ENCODE measurements around the gene TYRP1.

TYRP1 gene

DNA sequence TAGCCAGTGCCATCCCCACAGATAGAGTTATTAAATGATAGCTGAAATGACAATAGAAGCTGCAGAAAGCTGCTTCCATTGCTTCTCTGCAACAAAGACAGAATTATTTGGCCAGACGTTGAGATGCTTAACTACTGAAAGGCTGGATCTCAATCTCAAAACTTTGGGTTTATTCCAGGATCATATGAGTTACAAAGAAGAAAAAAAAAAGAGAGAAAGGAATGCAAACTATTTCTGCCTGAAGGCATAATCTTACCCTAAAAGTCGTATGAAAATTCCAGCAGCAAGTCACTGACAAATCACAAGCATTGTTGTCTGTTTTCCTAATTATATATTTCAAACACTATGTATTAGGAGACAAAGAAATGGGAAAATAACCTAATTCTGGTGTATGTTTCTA is 12.8 kb upstream of the TYRP1 start:
- TF ChIP-seq, protein P1, sequence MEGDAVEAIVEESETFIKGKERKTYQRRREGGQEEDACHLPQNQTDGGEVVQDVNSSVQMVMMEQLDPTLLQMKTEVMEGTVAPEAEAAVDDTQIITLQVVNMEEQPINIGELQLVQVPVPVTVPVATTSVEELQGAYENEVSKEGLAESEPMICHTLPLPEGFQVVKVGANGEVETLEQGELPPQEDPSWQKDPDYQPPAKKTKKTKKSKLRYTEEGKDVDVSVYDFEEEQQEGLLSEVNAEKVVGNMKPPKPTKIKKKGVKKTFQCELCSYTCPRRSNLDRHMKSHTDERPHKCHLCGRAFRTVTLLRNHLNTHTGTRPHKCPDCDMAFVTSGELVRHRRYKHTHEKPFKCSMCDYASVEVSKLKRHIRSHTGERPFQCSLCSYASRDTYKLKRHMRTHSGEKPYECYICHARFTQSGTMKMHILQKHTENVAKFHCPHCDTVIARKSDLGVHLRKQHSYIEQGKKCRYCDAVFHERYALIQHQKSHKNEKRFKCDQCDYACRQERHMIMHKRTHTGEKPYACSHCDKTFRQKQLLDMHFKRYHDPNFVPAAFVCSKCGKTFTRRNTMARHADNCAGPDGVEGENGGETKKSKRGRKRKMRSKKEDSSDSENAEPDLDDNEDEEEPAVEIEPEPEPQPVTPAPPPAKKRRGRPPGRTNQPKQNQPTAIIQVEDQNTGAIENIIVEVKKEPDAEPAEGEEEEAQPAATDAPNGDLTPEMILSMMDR (IDR thresholded peaks at IDR 0.05; ENCODE audit: low read depth, low read length): no peak
- H3K4me3 ChIP-seq (replicated peaks in 1 of 2; ENCODE audit: low read depth in 2 of 2, low read length in 2 of 2): no peak overlapping the region
- DNase-seq (ENCODE audit: low read depth in 2 of 2): peak; percentile 40 to 68

DNA sequence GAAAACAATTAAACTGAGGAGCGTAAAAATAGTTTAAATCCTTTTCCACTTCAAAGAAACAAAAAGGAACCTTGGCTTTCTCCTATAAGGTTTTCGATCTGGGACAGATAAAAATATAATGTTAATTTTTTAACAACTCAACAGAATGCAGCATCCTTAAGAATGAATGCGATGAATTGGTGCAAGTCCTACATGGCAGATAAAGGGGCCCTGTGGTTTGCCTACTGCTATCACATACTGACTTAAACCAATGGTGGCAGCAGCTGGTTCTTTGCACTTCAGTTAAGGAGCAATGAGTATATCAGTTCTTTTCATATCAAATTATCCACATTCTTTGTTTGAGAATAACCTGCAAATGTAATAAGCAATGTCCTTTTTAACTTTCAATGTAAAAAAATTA is 12.4 kb upstream of the TYRP1 start:
- no peak for DNase-seq (ENCODE audit: low read depth in 2 of 2)
- H3K4me3 ChIP-seq (replicated peaks in 1 of 2; ENCODE audit: low read depth in 2 of 2, low read length in 2 of 2): no peak overlapping the region
- TF ChIP-seq, protein P1 (IDR thresholded peaks at IDR 0.05; ENCODE audit: low read depth, low read length): no peak

DNA sequence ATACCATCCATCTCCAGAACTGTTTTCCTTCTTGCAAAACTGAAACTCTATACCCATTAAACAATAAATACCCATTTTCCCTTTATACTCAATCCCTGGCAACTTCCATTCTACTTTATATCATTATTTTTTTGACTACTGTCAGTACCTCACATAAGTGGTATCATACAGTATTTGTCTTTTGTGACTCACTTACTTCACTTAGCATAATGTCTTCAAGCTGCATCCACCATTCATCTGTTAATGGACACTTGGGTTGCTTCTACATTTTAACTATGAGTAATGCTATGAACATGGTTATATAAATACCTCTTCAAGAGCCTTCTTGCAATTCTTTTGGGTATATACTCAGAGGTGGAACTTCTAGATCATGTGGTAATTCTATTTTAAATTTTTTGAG is 11.6 kb upstream of the TYRP1 start:
- TF ChIP-seq, protein P1 (IDR thresholded peaks at IDR 0.05; ENCODE audit: low read depth, low read length): no peak
- peak in 1 of 2 donors; percentile 64 for DNase-seq (ENCODE audit: low read depth in 2 of 2)
- no peak overlapping the region for H3K4me3 ChIP-seq (replicated peaks in 1 of 2; ENCODE audit: low read depth in 2 of 2, low read length in 2 of 2)

DNA sequence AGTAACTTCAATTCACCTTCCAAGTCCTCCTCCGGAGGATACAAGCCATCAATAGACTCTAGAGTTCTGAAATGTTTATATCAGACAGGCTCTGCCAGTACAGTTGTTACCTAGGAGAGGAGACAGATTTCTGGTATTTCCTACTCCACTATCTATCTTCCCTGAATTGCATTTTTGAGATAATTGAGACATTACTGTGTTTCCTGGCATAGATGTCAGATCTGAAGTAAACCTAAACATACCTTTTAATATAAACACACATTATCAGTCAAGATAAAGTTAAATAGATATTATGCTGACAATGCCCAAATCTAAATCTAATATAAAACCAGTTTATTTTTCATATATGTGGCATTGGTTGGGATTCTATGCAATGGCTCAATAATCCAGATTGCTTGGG is 8.2 kb upstream of the TYRP1 start:
- peak; percentile 14 to 30 for DNase-seq (ENCODE audit: low read depth in 2 of 2)
- no peak overlapping the region for H3K4me3 ChIP-seq (replicated peaks in 1 of 2; ENCODE audit: low read depth in 2 of 2, low read length in 2 of 2)
- TF ChIP-seq, protein P1 (IDR thresholded peaks at IDR 0.05; ENCODE audit: low read depth, low read length): no peak

DNA sequence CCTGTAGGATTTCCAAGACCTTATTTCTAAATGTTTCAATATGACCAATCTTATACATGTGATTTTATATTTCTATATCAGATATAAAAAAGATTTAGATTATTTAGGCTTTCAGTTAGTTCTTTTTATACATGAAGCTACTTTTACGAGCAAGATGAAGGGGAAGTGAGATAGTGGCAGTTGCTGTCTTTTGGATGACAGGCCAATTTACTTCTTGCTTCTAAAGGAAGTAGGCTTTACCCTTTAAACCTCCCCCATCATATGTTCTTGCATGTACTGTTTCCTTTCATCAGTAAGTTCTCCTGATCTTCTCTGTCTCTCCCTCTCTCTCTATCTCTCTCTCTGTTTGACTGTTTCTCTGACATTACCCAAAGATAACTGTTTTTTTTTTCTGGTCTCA is 4.0 kb upstream of the TYRP1 start:
- DNase-seq (ENCODE audit: low read depth in 2 of 2): no peak
- TF ChIP-seq, protein P1 (IDR thresholded peaks at IDR 0.05; ENCODE audit: low read depth, low read length): no peak
- no peak overlapping the region for H3K4me3 ChIP-seq (replicated peaks in 1 of 2; ENCODE audit: low read depth in 2 of 2, low read length in 2 of 2)

DNA sequence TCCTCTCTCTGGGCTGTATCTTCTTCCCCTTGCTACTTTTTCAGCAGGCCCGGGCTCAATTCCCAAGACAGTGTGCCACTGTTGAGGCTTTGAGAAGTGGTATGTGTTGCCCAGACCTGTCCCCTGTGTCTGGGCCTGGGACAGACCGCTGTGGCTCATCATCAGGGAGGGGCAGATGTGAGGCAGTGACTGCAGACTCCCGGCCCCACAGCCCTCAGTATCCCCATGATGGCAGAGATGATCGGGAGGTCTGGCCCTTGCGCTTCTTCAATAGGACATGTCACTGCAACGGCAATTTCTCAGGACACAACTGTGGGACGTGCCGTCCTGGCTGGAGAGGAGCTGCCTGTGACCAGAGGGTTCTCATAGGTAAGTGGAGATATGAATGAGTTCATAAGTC is 828 bp downstream of the TYRP1 start:
- no peak for DNase-seq (ENCODE audit: low read depth in 2 of 2)
- TF ChIP-seq, protein P1 (IDR thresholded peaks at IDR 0.05; ENCODE audit: low read depth, low read length): no peak
- H3K4me3 ChIP-seq (replicated peaks in 1 of 2; ENCODE audit: low read depth in 2 of 2, low read length in 2 of 2): no peak overlapping the region

DNA sequence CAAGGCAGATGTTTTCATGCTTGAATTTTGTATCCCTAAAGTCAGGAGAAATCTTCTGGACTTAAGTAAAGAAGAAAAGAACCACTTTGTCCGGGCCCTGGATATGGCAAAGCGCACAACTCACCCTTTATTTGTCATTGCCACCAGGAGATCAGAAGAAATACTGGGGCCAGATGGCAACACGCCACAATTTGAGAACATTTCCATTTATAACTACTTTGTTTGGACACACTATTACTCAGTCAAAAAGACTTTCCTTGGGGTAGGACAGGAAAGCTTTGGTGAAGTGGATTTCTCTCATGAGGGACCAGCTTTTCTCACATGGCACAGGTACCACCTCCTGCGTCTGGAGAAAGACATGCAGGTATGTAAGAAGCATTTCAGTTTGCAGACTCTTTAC is 2.3 kb downstream of the TYRP1 start:
- TF ChIP-seq, protein P1 (IDR thresholded peaks at IDR 0.05; ENCODE audit: low read depth, low read length): no peak
- H3K4me3 ChIP-seq (replicated peaks in 1 of 2; ENCODE audit: low read depth in 2 of 2, low read length in 2 of 2): no peak overlapping the region
- peak in 1 of 2 donors; percentile 37 for DNase-seq (ENCODE audit: low read depth in 2 of 2)

Measured in cardiac fibroblast (primary cell).